GM19193 (cell line): ENCODE measurements around the gene PRKAG2.

ENCODE experiments used
- POLR2A ChIP-seq: IDR thresholded peaks from 4 replicates; pipeline ENCODE4 v1.6.1; 2011; ENCODE audit not compliant: insufficient read depth, insufficient read length; ENCODE audit errors: extremely low read depth

Gene PRKAG2

DNA sequence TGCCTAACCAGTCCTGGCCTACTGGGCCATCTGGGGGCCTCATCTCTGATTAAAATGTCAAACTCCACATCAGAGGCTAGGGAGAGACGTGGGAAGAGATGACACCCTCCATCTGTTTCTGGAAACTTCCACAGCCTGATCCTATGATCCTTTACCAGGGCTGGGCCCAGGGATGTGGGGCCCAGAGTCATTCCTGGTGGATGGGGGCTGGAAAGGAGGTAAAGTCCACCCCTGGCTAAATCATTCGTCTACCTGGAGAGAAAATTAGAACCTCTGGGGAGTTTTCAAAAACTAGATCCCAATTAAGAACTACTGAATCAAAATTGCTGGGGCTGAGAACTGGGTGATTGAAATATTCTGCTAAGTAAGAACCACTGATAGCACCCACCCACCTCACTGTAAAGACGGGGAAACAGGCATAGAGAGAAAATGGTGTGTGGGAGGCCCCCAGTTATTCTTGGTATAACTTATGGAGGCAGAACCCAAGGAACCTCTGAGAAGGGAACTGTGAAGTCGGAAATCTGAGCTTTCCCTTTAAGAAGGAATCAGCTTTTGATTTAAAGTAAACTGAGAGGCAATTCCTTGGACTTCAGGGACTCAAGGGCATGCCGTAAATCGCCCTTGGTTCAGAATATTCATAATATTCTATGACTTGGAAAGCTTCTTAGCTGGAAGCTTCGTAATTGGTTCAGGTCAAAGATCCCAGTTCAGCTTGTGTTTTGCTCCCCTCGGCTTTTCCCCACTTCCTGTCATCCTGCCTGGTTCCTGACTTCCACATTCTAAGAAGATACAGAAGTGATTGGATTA lies 53.1 kb downstream of the PRKAG2 start:
- TF ChIP-seq POLR2A: no peak

DNA sequence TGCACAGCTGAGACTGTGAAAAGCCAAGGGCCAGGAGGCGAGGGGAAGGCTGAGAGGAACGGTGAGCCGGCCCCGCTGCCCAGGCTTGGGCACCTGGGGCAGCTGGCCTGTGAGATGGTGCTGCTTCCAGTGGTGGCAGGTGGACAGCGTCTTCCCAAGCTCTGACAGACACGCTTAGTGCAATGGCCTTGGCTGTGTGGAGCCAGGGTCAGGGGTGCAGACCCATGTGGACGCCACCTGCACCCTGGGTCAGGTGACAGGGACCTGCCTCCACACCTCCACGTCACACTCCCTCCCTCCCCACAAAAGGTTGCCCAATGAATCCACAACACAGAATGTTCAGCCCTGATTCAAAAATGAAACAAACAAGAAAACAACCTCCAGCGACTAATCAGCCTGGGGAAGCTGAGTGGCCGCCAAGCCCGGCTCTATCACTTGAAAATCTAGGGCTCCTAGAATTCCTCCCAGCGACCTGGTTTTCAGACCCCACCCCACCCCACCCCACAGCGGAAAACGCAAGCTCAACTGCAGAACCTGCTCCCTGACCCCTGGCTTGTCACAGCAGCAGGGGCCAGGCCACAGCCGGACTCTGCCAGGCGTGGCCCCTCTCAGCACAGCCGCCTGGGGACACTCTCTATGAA lies 54.3 kb downstream of the PRKAG2 start:
- no peak for TF ChIP-seq POLR2A

DNA sequence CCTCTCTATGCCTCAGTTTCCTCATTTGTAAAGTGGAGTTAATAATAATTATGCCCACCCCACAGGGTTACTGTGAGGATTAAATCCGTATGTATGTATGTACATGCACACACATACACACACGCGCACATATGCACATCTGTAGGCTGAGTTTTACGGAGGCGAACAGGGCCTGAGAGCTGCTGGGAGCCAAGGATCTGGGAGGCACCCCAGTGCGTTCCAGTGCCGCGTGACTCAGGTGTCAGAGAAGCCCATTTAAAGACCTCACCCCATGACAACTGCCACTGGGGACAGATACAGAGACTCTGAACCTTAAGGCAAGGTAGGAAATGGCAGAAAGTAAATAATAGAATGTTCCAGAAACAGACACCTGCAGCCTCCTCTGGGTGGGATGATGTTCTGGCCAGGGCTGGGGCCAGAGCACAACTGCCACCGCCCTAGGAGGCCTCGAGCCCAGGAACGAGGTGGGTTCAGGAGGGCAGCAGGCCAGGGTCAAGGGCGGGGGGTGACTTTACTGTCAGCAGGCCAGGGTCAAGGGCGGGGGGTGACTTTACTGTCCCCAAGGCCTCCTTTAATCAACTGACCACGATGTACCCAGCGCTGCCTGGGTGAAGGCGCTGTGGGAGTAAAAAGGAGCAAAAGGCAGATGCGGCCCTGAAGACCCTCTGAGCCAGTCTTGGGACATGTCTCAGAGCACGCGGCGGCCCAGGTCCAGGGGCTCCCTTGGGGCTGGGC lies 54.9 kb downstream of the PRKAG2 start:
- TF ChIP-seq POLR2A: no peak

DNA sequence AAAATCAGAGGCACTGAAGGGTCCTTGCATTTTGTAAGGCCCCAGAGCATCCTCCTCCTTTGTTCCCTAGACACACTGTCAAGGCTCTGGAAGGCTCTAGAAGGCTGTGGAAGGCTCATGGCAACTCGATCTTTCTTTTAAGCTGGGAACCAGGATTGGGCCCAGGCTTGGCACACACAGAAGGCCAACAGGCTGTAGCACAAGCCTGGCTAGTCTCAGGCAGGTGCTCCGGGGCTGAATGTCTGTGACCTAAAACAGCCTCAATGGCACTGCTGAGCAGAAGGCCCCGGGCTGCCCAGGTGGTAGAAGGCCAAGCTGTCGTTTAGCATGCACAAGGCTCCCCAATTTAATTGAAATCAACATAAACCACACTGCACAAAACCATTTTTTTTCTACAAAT lies 55.7 kb downstream of the PRKAG2 start:
- no peak for TF ChIP-seq POLR2A

DNA sequence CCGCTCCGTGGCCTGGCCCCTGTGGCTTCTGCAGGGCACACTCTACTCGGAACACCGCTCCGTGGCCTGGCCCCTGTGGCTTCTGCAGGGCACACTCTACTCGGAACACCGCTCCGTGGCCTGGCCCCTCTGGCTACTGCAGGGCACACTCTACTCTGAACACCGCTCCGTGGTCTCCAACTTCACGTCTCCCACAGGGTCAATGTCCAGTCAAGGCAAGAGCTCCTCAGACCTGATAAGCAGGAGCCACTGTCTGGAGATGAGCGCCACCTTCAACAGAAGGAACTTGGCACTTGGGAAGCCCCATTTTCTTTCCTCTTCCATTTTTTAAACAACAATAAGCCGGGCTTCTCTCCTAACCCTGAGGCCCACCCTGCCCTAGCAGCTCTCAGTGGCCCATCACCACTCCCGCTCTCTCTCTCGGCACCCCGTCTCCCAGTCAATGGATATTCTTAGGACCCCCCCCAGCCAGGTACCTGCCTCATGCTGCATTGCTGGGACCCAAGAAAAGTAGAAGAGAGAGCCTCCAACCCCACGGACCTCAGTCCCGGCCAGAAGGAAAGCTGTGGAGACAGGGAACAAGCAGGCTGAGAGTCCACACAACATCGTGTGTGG lies 56.3 kb downstream of the PRKAG2 start:
- no peak for TF ChIP-seq POLR2A

DNA sequence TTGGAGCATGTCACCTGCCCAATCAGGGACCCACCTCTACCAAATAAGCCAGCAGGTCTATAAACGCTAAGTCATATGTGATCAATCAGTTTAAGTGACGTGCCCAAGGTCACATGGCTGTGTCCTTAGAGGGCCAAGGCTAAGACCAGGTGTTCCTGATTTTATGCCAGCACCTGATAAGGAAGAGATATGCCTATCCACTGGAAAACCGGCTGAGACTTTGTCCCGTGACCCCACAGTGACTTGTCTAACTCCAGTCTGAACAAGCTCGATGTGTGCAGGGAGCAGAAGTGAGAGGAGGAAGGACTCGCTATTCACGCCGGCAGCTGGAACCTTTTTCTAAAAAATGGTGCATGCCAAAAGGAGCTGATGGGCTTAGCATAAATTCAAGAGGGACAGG lies 57.0 kb downstream of the PRKAG2 start:
- no peak for TF ChIP-seq POLR2A

DNA sequence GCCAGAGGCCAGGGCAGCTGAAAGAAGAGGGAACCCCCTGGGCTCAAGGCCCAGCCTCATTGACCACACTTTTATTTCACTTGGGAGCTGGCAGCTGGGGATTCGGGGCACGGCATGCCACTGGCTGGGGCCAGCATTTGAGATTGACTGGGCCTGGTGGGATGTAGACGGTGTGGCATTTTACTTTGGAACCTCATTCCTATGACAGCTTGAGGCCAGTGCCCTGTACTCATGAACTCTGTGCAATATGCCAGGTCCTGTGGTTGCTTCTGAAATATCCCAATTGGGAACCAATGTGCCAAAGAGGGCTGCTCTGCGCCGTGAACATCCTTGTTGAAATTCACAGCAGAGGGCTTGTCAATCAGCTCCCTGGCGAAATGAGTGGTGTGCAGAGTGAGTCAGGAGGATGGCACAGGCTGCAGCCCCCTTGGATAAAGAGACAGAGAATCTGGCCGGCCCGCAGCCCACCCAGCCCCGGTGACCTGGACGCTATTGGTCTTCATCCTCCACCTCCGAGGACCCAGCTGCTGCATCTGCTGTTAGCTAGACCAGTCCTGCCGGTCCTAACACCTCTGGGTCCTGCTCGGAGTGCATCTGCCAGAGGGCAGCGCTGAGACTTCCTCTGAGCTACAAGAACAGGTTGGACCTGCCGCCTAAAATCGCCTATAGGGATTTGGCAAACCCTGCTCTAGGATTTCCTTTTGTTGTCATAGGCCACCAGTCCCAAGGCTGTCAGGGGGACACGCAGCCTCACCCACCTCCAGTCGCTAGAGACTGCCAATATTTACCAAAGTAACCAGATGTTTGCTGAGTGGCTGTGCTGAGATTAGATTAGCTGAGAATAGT lies 58.0 kb downstream of the PRKAG2 start:
- TF ChIP-seq POLR2A: no peak

DNA sequence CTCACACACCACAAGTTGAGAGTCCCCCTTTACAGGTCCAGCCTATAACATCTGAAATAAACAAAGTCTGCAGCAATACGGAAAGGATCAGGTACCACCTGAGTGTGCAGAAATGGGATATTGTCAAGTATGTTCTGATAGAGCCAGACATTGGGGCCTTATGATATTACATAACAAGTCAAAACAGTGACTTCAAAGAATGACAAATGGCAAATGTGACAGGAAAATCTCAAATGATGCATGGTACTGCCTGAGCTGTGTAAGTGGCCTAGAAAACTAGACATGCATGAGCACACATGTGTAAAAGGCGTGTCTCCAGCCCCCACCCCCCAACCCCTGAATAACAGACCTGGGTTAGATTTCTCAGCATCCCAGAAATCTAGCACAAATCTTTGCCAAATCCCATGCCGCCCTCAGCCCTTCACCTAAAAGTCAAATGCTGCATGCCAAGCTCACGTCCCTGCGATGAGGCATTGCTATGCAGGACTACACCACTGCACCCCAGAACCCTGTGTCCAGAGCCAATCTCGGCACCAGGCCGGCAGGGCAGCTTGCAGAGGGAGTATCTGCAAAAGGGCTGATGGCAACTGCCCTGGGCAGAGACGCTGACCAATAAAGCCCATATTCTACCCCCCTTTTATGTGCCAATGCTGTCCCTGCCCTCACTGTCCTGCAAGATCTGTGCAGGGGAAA lies 58.8 kb downstream of the PRKAG2 start:
- TF ChIP-seq POLR2A: no peak

DNA sequence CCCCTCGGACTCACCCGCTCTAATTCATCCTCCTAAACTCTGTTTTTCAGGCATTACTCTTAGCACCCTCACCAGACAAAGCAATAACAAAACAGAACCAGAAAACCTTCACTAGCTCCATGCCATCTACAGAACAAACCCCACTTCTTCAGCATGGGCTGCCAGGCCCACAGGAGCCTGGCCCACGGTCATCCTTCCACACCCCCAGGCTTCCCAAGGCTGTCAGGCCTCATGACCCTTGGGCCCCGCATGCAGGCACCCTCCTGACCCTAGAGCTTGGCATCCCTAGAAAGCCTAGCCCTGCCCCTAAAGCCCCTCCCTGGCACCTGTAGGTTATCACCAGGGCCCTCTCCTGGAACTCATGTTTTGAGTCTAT lies 59.6 kb downstream of the PRKAG2 start:
- TF ChIP-seq POLR2A: no peak

DNA sequence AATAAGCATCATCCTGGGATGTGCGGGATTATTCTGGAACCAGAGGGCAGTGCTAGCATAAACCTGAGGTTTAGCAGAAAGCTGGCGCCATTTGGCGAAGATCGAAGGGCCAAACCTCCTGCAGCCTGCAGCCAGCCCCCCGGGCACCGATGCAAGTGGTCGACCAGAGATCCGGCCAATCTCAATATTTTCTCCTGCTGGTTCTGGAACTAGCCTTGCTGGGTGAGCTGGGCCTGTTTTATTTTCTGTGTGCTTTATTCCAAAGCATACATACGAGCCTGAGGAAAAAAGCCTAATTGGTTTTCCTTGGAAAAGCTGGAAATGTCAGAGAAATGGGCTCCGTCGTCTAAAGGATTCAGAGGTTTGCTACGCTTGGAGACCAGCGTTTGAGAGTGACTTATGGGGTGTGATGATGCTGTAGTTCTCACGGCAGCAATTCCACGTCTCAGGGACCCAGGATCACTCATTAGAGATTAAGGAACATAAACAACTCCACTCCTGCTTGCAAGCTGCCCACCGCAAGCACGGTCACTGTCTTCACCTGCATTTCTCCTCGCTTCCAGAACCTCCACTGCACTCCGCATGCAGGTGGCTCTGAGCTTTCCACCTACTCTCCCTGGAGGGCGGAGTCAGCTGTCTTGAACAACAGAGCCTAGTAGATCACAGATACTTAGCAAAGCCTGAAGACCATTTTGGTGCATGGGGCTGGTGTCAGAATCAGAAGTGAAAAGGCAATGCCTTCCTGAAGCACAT lies 60.2 kb downstream of the PRKAG2 start:
- no peak for TF ChIP-seq POLR2A

DNA sequence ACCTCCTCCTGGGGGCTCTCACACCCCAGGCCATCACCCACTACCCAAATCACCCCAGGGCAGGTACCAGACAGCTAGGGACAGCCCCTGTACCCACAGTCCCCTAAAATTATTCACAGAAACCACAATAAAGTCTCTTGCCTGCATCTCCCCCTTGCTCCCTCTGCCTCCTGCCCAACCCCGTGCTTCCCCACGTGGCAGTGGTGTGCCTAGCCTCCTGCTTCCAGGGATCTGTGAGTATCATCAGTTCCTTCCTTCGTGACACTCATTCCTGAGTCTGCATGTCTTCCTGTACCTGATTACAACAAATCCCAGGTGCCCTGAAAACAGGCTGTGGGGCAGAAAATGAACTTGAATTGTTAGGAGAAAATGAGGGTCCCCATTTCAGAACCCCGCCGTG lies 61.5 kb downstream of the PRKAG2 start:
- TF ChIP-seq POLR2A: no peak

DNA sequence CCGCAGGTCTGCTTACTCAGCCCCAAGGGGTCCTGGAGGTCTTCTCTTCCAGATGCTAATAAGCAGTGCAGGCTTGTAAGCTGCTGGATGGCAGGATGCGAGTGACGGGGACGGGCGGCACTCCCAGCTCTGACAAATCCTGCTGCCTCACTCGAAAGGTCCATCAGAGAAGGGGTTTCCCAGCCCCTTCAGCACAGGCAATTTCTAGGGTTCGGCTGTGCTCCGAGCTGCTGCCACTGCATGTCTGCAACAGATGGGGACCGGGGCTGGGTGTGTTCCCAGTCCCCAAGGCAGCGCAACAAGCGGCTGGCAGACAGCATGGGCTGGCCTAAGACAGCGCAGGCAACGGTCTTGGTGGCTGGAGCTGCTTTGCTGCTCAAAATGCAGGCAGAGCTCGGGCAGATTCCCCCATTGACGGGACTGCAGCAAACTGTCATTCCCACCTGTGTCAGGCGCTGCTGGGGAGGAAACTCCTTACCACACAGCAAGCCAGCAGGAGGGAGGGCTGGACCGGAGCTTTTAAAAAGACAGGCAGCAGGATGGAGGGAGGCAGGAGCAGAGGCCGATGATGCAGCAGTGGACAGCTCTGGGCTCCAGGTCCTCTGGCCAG lies 62.4 kb downstream of the PRKAG2 start:
- no peak for TF ChIP-seq POLR2A

DNA sequence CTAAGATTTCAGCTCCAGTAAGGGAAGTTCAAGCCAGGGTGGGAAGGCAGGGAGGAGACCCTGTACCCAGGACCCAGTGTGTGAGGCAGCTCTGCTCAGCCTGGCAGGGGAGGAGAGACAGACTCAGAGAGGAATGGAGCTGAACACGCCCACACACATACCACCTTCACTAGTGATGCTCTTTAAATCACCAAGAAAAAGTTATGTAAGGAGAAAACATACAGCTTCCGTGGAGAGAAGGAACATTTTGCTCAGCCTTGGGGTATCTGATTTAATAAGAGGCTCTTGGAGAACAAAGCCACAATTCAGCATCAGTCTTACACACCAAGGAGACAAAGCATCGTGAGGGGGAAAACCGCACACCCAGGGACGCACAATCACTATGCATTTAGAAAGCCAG lies 62.9 kb downstream of the PRKAG2 start:
- TF ChIP-seq POLR2A: no peak
